GM18867 (cell line): ENCODE results near the gene PROM2.

Source experiments
- ATAC-seq: cut with Tn5 transposase; IDR thresholded peaks from one replicate; pipeline ENCODE4 v1.9.1; 2021; ENCODE audit warnings: mild to moderate bottlenecking, moderate library complexity; ENCODE audit not compliant: unreplicated experiment

Gene PROM2

GRCh38 chr2:95319481-95320343 lies 45.5 kb downstream of the PROM2 start:
- ATAC-seq, result no peak

GRCh38 chr2:95320344-95320712 lies 46.1 kb downstream of the PROM2 start:
- ATAC-seq, result no peak

GRCh38 chr2:95320986-95321767 lies 46.9 kb downstream of the PROM2 start:
- ATAC-seq, result no peak

- no peak for ATAC-seq
These were observed 49.3 kb downstream of the PROM2 start for GRCh38 chr2:95323347-95324155.

GRCh38 chr2:95325026-95325425 lies 50.8 kb downstream of the PROM2 start:
- ATAC-seq, result no peak

- no peak for ATAC-seq
These were observed 51.6 kb downstream of the PROM2 start for GRCh38 chr2:95325590-95326432.

GRCh38 chr2:95326433-95327140 lies 52.3 kb downstream of the PROM2 start:
- ATAC-seq, result no peak

GRCh38 chr2:95327861-95328260 lies 53.6 kb downstream of the PROM2 start:
- no peak for ATAC-seq

- ATAC-seq, result no peak
These were observed 54.3 kb downstream of the PROM2 start for GRCh38 chr2:95328358-95329125.

GRCh38 chr2:95329401-95329800 lies 55.2 kb downstream of the PROM2 start:
- ATAC-seq, result no peak

GRCh38 chr2:95329891-95330793 lies 55.9 kb downstream of the PROM2 start:
- ATAC-seq, result no peak

- no peak for ATAC-seq
These were observed 56.6 kb downstream of the PROM2 start for GRCh38 chr2:95330794-95331338.

- no peak for ATAC-seq
These were observed 57.4 kb downstream of the PROM2 start for GRCh38 chr2:95331606-95332005.

GRCh38 chr2:95332036-95332435 lies 57.8 kb downstream of the PROM2 start:
- ATAC-seq, result no peak

- ATAC-seq, result no peak
These were observed 58.8 kb downstream of the PROM2 start for GRCh38 chr2:95333056-95333455.

- ATAC-seq, result no peak
These were observed 59.7 kb downstream of the PROM2 start for GRCh38 chr2:95333888-95334338.

- ATAC-seq, result no peak
These were observed 60.8 kb downstream of the PROM2 start for GRCh38 chr2:95334916-95335641.
